ENCODE results near the gene PKIG. TPM values are rescaled to one million over a fixed set of nuclear protein-coding genes. Genes with fewer than 3 reads are reported as not detected.
A peak's percentile ranks its signal among the peaks of the same experiment; 100 is the strongest.
"Not testable (repeated sequence)": the region's sequence is repeated elsewhere in the genome, so short reads cannot be mapped to it uniquely, and the experiment has no call there.

PKIG gene
- total RNA-seq, 2 experiments from 2014 or later, result 4.6 to 4.7 TPM

DNA sequence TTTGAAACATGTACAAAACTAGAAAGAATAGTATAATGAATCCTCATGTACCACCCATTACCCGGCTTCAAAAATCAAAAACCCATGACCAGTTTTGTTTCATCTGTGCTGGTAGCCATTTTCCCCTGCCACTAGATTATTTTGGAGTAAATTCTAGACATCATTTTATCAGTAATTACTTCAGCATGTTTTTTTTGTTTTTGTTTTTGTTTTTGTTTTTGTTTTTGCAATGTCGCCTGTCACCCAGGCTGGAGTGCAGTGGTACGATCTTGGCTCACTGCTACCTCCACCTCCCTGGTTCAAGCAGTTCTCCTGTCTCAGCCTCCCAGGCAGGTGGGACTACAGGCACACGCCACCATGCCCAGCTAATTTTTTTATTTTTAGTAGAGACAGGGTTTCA lies 8.0 kb upstream of the PKIG start:
- intact Hi-C loops (cut with micrococcal nuclease), result no loop called here
- no peak overlapping the region for H3K4me3 Mint-ChIP-seq
- no peaks in the 10 kb centered on the region for H3K9me3 Mint-ChIP-seq
- no peaks in the 10 kb centered on the region for H3K36me3 Mint-ChIP-seq (ENCODE audit: low read depth)
- CTCF ChIA-PET, result interaction anchor here (1.2 kb wide), 1 partner anchor 61 kb away, joined by 3 read pairs; no protein-coding TSS in a partner anchor
- no peak overlapping the region for H3K27ac Mint-ChIP-seq
- H3K4me1 Mint-ChIP-seq (ENCODE audit: low read depth), result peaks cover 17% of the 10 kb centered on the region
- no peaks in the 10 kb centered on the region for H3K27me3 Mint-ChIP-seq (ENCODE audit: low read depth)
- no peak for DNase-seq

DNA sequence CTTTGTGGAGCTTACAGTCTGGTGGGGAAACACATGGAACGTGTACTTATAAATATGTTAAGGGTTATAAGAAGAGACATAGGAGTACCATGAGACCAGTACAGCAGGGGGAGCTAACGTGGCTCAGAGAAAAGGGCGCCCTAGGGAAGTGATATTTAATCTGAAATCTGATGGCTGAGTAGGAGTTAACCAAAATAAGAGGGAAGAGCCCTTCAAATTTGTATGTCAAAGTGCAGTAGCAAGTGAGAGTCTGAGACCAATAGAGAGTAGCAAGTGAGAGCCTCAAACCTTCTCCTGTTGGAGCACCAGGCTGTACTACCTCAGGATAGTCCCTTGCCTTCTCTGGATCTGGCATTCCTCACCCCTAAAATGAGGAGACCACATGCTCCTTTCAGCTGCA lies 6.1 kb upstream of the PKIG start:
- H3K27ac Mint-ChIP-seq, result no peak overlapping the region
- no peaks in the 10 kb centered on the region for H3K9me3 Mint-ChIP-seq
- H3K4me1 Mint-ChIP-seq (ENCODE audit: low read depth), result peaks cover 15% of the 10 kb centered on the region
- H3K36me3 Mint-ChIP-seq (ENCODE audit: low read depth), result no peaks in the 10 kb centered on the region
- intact Hi-C loops (cut with micrococcal nuclease), result loop anchor here (2.0 kb wide), 1 partner anchor 35 kb away; no protein-coding TSS in a partner anchor
- no peaks in the 10 kb centered on the region for H3K27me3 Mint-ChIP-seq (ENCODE audit: low read depth)
- CTCF ChIA-PET, result interaction anchor here (1.0 to 1.6 kb wide), 4 partner anchors 26 to 116 kb away, joined by 3 to 4 read pairs (median 3); no protein-coding TSS in a partner anchor
- DNase-seq, result peak; percentile 36
- no peak overlapping the region for H3K4me3 Mint-ChIP-seq

DNA sequence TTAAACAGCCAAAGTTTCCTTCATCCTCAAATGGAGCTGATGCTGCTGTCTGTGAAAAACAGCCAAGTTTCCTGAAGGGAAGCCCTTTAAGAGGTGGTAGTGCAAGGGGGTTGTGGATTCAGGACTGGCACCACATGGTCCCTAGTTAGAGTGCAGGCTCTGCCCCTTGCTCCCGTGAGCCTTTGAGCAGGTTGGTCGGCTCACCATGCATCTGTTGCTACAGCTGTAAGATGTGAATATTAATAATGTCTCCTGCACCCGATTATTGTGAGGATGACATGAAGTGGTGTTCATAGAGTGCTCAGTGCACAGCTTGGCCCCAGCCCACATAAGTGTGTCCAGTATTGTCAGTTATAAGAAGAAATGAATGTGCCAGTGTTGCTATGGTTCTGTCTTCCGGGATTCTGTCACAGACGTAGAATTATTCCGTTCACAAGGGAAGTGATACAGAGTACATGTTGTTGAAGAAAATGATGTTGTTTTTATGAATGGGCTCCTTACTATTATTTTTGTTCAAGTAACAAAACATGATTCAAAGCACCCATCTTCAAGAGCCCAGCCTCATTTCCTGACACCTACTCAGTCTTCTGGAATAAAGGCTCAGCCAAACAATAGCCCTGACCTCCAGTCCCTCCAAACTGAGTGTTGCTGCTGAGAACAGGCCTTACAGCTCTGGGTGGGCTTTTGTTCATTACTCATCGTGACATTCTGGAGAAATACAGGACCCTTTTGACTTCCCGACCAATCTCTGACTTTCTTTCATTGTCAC lies 2.9 kb upstream of the PKIG start:
- intact Hi-C loops (cut with micrococcal nuclease), result no loop called here

DNA sequence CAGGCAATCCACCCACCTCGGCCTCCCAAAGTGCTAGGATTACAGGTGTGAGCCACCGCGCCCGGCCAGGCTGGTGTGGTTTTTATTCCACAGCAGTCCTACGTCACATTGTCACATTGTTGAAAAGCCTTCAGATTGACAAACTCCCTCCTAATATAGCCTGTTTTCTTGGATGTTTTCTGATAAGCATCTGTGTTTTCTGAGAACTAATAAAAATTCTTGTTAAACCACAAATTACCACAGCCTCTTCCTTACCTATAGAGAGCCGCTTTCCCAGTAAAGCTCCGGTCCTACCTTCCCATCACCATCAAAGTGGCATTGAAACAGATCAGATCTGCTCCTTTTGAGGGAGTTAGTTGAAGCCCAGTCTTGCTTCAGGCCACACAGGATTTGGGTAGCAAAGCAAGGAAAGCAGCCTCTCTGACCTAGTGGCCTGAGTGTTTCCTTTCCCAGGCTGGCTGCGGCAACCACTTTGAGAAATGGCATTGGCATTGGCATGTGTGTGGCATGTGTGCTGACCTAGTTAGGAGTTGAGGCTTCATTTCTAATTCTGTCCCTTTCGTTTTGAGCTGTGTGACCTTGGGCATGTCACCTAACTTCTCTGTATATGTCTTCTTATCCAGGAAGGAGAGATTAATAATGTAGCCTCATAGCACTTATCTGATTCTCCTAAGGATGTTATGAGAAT lies 1.7 kb upstream of the PKIG start:
- no peak for DNase-seq
- Mint-ChIP-seq H3K27me3 (ENCODE audit: low read depth) (no peaks in the 10 kb centered on the region), H3K4me1 (ENCODE audit: low read depth) (peaks cover 13% of the 10 kb centered on the region), H3K27ac (no peak overlapping the region), H3K9me3 (no peaks in the 10 kb centered on the region), H3K36me3 (ENCODE audit: low read depth) (no peaks in the 10 kb centered on the region), H3K4me3 (no peak overlapping the region)
- intact Hi-C loops (cut with micrococcal nuclease), result no loop called here
- CTCF ChIA-PET, result no interaction called here

More for the DNA sequence above, 2.9 kb upstream of the PKIG start:
- H3K4me1 Mint-ChIP-seq (ENCODE audit: low read depth), result peaks cover 13% of the 10 kb centered on the region
- CTCF ChIA-PET, result no interaction called here
- H3K27ac Mint-ChIP-seq, result no peak overlapping the region
- no peak overlapping the region for H3K4me3 Mint-ChIP-seq
- no peaks in the 10 kb centered on the region for H3K27me3 Mint-ChIP-seq (ENCODE audit: low read depth)
- H3K9me3 Mint-ChIP-seq, result no peaks in the 10 kb centered on the region
- DNase-seq, result no peak
- H3K36me3 Mint-ChIP-seq (ENCODE audit: low read depth), result no peaks in the 10 kb centered on the region

DNA sequence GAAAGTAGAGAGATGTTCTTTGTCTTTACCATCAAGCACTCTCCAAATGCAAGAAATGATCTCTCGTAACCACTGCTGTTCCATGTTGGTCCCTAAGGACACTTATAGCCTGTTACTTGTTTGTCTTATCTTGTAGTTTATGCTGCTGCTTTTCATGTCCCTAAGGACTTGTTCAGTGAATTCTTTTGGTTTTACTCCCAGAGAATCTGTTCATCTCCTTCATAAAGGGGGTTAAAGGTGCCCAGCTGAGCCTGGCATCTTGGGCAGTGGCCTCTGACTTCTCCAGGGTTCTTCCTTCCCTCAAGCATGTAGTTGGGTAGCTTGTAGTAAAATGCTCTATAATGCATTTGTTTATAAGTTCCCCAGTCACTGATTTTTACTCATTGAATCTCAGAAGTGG lies 864 bp upstream of the PKIG start:
- H3K4me1 Mint-ChIP-seq (ENCODE audit: low read depth), result peaks cover 9% of the 10 kb centered on the region
- no peaks in the 10 kb centered on the region for H3K9me3 Mint-ChIP-seq
- H3K27me3 Mint-ChIP-seq (ENCODE audit: low read depth), result no peaks in the 10 kb centered on the region
- H3K4me3 Mint-ChIP-seq, result no peak overlapping the region
- no peaks in the 10 kb centered on the region for H3K36me3 Mint-ChIP-seq (ENCODE audit: low read depth)
- DNase-seq, result no peak
- intact Hi-C loops (cut with micrococcal nuclease), result no loop called here
- CTCF ChIA-PET, result no interaction called here
- H3K27ac Mint-ChIP-seq, result no peak overlapping the region

DNA sequence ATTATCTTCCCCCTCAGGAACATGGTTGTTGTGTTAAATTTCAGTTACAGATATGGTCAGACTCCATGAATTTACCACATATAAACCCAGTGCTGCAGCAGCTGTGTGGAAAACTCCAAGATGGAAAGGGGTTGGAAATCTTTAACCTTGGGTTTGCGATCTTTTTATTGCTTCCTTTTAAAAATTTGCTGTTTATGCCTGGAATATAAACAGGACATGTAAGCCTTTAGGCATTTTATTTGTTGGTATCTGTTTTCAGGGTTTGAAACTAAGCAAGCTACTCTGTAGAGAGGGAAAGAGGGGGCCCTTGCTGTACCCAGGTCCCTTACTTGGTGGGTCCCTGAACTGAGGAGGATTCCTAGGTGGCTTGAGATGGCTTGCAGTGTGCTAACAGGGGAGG lies 778 bp downstream of the PKIG start:
- Mint-ChIP-seq H3K36me3 (ENCODE audit: low read depth) (no peaks in the 10 kb centered on the region), H3K27ac (no peak overlapping the region), H3K4me1 (ENCODE audit: low read depth) (no peaks in the 10 kb centered on the region), H3K4me3 (no peak overlapping the region), H3K9me3 (no peaks in the 10 kb centered on the region), H3K27me3 (ENCODE audit: low read depth) (no peaks in the 10 kb centered on the region)
- no peak for DNase-seq
- CTCF ChIA-PET, result interaction anchor here (0.6 to 1.2 kb wide), 3 partner anchors 15 to 60 kb away, joined by 3 to 4 read pairs (median 4); no protein-coding TSS in a partner anchor
- intact Hi-C loops (cut with micrococcal nuclease), result no loop called here

DNA sequence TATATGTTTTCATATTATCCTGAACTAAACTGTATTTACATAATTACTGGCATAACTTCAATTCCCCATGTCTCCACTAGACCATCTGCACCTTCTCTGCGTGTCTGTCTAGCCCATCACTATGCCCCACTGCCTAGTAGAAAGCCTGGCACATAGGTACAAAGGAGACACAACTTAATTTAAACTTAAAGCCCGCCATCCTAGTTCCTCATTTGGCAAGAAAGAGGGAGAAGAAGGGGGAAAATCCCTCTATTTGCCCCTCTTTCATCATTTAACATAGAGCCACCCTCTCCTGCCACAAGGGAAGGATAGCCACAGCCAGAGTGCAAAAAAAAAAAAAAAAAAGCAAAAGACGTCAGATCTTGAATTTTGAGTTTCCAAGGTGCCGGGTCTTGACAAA lies 1.8 kb downstream of the PKIG start:
- DNase-seq, result no peak
- Mint-ChIP-seq H3K27me3 (ENCODE audit: low read depth) (no peaks in the 10 kb centered on the region), H3K4me3 (no peak overlapping the region), H3K36me3 (ENCODE audit: low read depth) (no peaks in the 10 kb centered on the region), H3K9me3 (no peaks in the 10 kb centered on the region), H3K27ac (no peak overlapping the region), H3K4me1 (ENCODE audit: low read depth) (no peaks in the 10 kb centered on the region)
- CTCF ChIA-PET, result no interaction called here
- intact Hi-C loops (cut with micrococcal nuclease), result no loop called here

DNA sequence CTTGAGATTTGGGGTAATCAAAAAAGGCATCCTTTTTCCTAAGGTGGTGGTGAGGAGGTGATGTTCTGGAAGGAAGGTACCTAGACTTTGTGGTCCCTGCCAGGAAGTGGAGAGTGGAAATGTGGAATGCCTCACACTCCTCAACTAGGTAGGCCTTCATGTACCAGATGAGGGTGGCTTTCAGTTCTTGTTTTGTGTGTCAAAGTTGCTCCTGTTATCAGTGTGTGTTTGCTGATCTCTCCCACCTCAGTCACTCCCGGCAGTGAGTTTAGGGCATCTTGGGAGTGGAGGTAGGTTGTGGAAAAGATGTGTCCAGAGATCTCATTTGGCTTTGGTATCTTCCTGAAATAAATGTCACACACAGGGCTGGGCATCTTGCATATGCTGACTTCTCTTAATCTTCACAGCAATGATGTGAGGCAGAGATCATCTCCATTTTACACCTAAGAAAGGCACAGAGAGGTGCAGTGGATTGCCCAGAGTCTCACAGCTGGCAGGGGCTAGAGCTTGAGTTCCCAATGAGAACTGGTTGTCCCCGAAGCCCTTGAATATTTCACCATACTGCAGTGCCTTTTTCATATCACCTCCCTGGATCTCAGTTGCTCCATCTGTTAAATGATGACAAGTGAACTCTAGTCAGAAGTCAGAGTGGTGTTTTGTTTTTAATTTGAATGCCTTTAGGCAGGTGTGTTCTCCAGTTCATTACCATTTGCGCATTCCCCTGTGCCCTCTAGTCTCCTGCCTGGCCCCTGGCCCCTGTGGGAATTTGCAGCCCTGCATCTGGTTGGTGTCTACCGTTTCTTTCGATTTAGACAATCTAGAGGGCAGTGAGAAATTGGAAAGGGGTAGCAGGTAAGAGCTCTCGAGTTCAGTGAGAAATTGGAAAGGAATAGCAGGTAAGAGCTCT lies 2.9 kb downstream of the PKIG start:
- intact Hi-C loops (cut with micrococcal nuclease), result no loop called here
- Mint-ChIP-seq H3K4me3 (no peak overlapping the region), H3K27ac (no peak overlapping the region), H3K9me3 (no peaks in the 10 kb centered on the region), H3K27me3 (ENCODE audit: low read depth) (no peaks in the 10 kb centered on the region), H3K36me3 (ENCODE audit: low read depth) (no peaks in the 10 kb centered on the region), H3K4me1 (ENCODE audit: low read depth) (no peaks in the 10 kb centered on the region)
- no peak for DNase-seq
- CTCF ChIA-PET, result interaction anchor here (0.7 to 1.2 kb wide), 2 partner anchors 24 to 201 kb away, joined by 3 to 4 read pairs; no protein-coding TSS in a partner anchor

DNA sequence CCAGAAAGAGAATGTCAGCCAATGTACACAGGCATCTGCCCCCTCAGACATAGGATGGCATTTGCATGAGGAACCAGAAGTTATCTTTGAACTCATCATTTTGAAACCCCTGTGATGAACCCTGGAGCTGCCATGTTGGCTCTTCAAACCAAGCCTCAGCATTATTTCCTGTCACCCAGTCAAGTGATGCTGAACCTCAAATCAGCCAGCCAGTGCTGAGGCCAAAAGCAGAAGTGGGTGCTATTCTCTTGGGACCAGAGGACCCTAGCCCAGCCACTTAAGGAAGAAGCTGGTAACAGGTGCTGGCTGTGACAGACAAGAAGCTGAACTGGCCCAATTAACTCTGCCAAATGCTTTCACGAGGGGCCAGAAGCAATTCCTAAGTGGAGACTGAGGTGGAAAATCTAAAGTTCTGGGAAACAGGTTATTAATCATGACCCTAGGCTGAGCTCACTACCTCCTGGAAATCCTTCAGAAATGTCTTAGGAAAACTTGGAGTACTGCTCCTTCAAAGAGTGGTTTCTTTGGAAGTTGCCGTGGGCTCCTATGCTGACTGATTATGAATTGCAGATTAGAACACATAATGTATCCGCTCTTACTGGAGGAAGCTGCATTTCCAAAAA lies 4.0 kb downstream of the PKIG start:
- no peaks in the 10 kb centered on the region for H3K4me1 Mint-ChIP-seq (ENCODE audit: low read depth)
- CTCF ChIA-PET, result interaction anchor here (0.8 to 1.1 kb wide), 2 partner anchors 12 to 276 kb away, joined by 3 read pairs; partner anchors contain the start of gene FITM2
- H3K27me3 Mint-ChIP-seq (ENCODE audit: low read depth), result no peaks in the 10 kb centered on the region
- no peaks in the 10 kb centered on the region for H3K9me3 Mint-ChIP-seq
- no peak overlapping the region for H3K4me3 Mint-ChIP-seq
- no peak overlapping the region for H3K27ac Mint-ChIP-seq
- H3K36me3 Mint-ChIP-seq (ENCODE audit: low read depth), result no peaks in the 10 kb centered on the region
- intact Hi-C loops (cut with micrococcal nuclease), result no loop called here
- DNase-seq, result peak; percentile 34

DNA sequence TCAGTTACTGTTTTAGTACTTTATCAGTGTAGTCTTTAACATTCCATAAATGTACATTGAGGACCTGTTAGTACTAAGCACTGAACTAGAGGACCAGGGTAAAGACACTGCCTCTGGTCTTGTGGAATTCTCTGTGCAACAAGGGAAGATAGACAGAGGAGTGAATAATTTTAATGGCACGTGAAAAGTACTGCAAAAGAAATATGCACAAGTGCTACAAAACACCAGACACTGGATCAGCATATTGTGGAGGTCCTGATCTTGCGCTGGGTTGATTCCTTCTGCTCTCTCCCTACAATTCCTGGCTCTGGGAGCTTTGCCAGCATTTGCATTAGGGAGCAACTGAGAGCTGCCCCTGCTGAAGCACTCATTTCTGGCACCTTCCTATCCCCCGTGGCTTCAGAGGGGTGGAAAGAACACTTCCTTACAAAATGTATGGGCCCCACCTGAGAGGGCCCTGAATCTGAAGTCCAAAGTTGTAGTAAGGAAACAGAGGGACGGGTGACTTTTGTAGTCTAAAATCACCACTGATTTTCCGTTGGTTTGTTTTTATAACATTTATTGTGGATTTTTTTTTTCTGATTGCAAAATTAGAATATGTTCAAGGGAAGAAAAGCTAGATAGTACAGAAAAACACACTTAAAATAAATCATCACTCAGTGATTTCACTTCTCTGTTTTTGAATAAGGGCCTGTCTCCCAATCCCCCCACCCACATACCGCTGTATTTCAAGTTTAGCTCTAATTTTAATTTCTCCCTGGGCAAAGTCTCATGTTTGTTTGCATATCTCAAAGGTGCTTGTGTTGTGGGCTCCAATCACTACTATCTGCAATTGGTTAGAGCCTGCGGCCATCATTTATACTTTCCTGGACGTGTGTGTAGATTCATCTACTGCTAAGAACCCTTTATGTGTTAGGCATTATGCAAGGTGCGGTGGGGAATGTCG lies 4.9 kb downstream of the PKIG start:
- CTCF ChIA-PET, result interaction anchor here (1.1 kb wide), 1 partner anchor 277 kb away, joined by 3 read pairs; the partner anchor contains the start of gene FITM2
- Mint-ChIP-seq H3K4me3 (no peak overlapping the region), H3K9me3 (no peaks in the 10 kb centered on the region), H3K27ac (no peak overlapping the region), H3K27me3 (ENCODE audit: low read depth) (no peaks in the 10 kb centered on the region), H3K4me1 (ENCODE audit: low read depth) (no peaks in the 10 kb centered on the region), H3K36me3 (ENCODE audit: low read depth) (no peaks in the 10 kb centered on the region)
- intact Hi-C loops (cut with micrococcal nuclease), result no loop called here
- DNase-seq, result no peak

DNA sequence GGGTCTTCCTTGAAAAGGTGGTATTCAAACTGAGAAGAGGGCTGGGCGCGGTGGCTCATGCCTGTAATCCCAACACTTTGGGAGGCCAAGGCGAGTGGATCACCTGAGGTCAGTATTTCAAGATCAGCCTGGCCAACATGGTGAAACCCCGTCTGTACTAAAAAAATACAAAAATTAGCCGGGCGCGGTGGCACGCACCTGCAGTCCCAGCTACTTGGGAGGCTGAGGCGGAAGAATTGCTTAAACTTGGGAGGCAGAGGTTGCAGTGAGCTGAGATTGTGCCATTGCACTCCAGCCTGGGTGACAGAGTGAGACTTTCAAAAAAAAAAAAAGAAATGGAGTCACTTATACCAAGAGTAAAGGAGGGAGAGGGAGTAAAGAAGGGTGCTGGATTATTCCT lies 5.9 kb downstream of the PKIG start:
- intact Hi-C loops (cut with micrococcal nuclease); H3K4me1 Mint-ChIP-seq (ENCODE audit: low read depth); H3K27ac Mint-ChIP-seq; H3K9me3 Mint-ChIP-seq; H3K4me3 Mint-ChIP-seq; H3K36me3 Mint-ChIP-seq (ENCODE audit: low read depth); DNase-seq; H3K27me3 Mint-ChIP-seq (ENCODE audit: low read depth): not testable (repeated sequence)
- CTCF ChIA-PET, result interaction anchor here (0.7 kb wide), 1 partner anchor 53 kb away, joined by 5 read pairs; no protein-coding TSS in a partner anchor
